ENCODE data around the gene TMEM221.

TMEM221 gene

DNA sequence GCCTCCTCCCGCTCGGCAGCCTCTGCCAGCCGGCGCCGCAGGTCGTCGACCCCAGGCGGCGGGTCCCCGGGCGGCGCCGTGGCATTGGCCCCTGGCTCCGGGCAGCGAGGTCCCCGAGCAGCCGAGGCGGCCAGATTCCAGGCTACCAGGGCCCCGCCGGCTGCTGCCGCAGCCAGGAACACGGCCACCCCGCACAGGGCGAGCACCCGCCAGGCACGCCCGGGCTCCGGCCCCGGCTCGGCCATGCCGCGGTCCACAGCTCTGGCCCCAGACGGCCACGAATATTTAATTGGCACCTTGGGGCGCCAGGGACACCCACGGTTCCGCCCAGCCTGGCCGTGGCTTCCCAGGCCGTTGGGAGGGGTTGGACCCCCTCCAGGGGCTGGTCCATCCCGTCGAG is 54.6 kb downstream of the TMEM221 start, which contains the start of gene CCDC194:
TSS of gene CCDC194 (minus strand) at position 283 of the 400 bp plus-strand sequence. CDS start at position 245, 38 bp downstream.
- H3K27ac ChIP-seq (ENCODE audit: low read depth, low read length), result no peak within 1 kb of the TSS

DNA sequence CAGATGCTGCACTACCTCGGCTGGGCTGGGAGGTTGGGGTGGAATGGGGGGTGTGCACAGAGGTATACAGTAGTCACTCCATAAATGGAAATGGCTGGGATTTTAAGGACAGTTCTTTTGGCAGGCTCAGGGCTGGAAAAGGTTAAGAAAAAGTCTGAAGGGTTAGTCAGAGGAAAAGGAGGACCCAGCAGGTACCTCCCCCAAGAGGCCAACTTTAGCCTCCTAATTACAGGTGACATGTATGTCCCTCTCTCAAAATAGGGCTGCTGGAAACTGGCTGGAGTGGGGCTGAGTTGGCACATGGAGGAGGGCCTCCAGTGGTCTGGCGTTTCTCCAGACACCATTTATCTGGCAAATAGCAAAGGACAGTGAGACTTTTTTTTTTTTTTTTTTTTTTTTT is 55.5 kb downstream of the TMEM221 start:
- H3K27ac ChIP-seq (ENCODE audit: low read depth, low read length), result no peak overlapping the region
- no peaks in the 10 kb centered on the region for H3K27me3 ChIP-seq (ENCODE audit: control insufficient read depth in 5 of 5, insufficient read depth in 4 of 5, low read length in 5 of 5)
- no peak overlapping the region for H3K4me3 ChIP-seq (ENCODE audit: low read depth in 1 of 5, low read length in 5 of 5)
- H3K9ac ChIP-seq (ENCODE audit: low read length in 5 of 5), result no peak overlapping the region
- H3K9me3 ChIP-seq (ENCODE audit: control insufficient read depth in 5 of 5, low read length in 5 of 5), result peaks cover 0 to 4% (median 2%) of the 10 kb centered on the region in 5 donors
- peaks cover 0 to 7% (median 0%) of the 10 kb centered on the region in 5 donors for H3K36me3 ChIP-seq (ENCODE audit: control insufficient read depth in 5 of 5, insufficient read depth in 5 of 5, low read length in 5 of 5)
- H3K4me1 ChIP-seq (ENCODE audit: control insufficient read depth in 5 of 5, insufficient read depth in 5 of 5, low read length in 5 of 5), result peaks cover 0 to 38% (median 27%) of the 10 kb centered on the region in 5 donors

More for the DNA sequence above, 54.6 kb downstream of the TMEM221 start, which contains the start of gene CCDC194:
- no peaks in the 10 kb centered on the region for H3K27me3 ChIP-seq (ENCODE audit: control insufficient read depth in 5 of 5, insufficient read depth in 4 of 5, low read length in 5 of 5)
- peaks cover 0 to 40% (median 28%) of the 10 kb centered on the region in 5 donors for H3K4me1 ChIP-seq (ENCODE audit: control insufficient read depth in 5 of 5, insufficient read depth in 5 of 5, low read length in 5 of 5)
- H3K9ac ChIP-seq (ENCODE audit: low read length in 5 of 5), result peak within 1 kb of the TSS in 1 of 5 donors; percentile 1
- no peak within 1 kb of the TSS for H3K4me3 ChIP-seq (ENCODE audit: low read depth in 1 of 5, low read length in 5 of 5)
- H3K36me3 ChIP-seq (ENCODE audit: control insufficient read depth in 5 of 5, insufficient read depth in 5 of 5, low read length in 5 of 5), result peaks cover 0 to 12% (median 0%) of the 10 kb centered on the region in 5 donors
- peaks cover 0 to 4% (median 2%) of the 10 kb centered on the region in 5 donors for H3K9me3 ChIP-seq (ENCODE audit: control insufficient read depth in 5 of 5, low read length in 5 of 5)

DNA sequence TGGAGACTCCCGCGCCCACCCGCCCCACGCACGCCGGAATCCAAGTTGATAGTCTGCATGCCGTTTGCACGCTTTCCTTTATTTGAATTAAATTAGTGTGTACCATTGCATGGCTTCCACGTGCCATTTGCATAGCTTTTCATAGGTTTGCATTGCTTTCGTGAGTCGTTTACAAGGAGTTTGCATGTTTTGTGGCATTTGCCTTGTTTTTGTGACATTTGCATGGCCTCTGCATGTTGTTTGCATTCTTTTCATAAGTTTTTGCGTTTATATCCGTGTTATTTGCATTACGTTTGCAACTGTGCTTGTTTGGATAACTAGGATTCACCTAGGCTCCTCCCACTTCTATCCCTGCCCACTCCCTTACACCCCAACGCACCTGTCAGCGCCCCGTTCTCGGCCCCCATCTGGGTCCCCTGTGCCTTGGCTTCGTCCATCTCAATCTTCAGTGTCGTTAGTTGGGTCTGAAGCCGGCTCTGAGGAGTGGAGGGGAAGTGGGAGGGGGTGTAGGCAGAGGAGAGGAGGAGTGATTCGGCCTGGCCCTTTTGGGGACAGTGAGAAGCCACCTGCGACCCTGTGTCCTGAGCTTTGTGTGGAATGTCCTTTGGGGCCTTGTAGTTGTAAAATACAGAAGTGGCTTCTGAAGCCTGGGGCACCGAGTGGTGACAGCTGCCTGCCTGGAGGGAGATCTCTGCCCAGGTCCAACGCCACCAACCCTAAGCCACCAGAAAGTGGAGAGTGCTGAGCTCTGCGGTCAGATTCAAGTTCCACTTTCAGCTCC is 56.9 kb downstream of the TMEM221 start:
- Histone ChIP-seq H3K27ac (ENCODE audit: low read depth, low read length) (no peak overlapping the region), H3K9me3 (ENCODE audit: control insufficient read depth in 5 of 5, low read length in 5 of 5) (peaks cover 0 to 4% (median 2%) of the 10 kb centered on the region in 5 donors), H3K27me3 (ENCODE audit: control insufficient read depth in 5 of 5, insufficient read depth in 4 of 5, low read length in 5 of 5) (no peaks in the 10 kb centered on the region), H3K36me3 (ENCODE audit: control insufficient read depth in 5 of 5, insufficient read depth in 5 of 5, low read length in 5 of 5) (no peaks in the 10 kb centered on the region), H3K4me1 (ENCODE audit: control insufficient read depth in 5 of 5, insufficient read depth in 5 of 5, low read length in 5 of 5) (peaks cover 0 to 38% (median 27%) of the 10 kb centered on the region in 5 donors), H3K4me3 (ENCODE audit: low read depth in 1 of 5, low read length in 5 of 5) (peak overlapping the region; percentile 31 to 63 (median 60)), H3K9ac (ENCODE audit: low read length in 5 of 5) (peak overlapping the region in 2 of 5 donors; percentile 1 to 43)

DNA sequence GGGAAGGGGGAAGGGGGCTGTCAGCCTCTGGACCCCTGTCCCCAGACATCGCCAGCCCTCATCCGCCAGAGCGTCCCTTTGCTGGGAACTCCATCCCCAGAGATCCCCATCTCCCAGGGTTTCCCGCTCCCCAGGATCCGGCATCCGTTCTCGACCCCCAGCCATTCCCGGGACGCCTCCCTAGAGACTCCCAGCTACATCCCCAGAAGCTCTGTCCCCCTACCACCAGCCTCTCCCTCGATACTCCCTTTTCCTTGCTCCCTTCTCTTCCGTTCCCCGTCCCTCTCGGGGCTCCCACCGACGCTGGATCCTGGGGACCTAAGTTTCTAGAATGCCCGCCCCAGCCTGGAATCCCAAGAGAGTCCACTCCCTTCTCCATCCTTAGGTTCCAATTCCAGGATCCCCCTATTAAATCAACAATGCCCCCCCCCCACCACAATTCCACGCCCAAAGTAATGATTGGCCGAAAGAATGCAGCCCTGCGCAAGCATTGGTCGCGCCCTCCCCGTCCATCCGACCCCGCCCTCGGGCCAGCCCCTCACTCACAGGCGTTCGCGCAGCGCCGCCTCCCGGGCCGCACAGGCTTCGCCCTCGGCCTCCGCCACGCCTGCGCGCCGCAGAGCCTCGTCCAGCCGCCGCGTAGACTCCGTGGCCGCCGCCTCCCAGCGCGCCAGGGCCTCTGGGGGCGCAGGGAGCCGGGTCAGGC is 57.6 kb downstream of the TMEM221 start:
- H3K9ac ChIP-seq (ENCODE audit: low read length in 5 of 5), result peak overlapping the region in 3 of 5 donors; percentile 16 to 69 (median 64)
- peaks cover 0 to 40% (median 28%) of the 10 kb centered on the region in 5 donors for H3K4me1 ChIP-seq (ENCODE audit: control insufficient read depth in 5 of 5, insufficient read depth in 5 of 5, low read length in 5 of 5)
- H3K9me3 ChIP-seq (ENCODE audit: control insufficient read depth in 5 of 5, low read length in 5 of 5), result peaks cover 0 to 4% (median 2%) of the 10 kb centered on the region in 5 donors
- no peak overlapping the region for H3K27ac ChIP-seq (ENCODE audit: low read depth, low read length)
- H3K36me3 ChIP-seq (ENCODE audit: control insufficient read depth in 5 of 5, insufficient read depth in 5 of 5, low read length in 5 of 5), result no peaks in the 10 kb centered on the region
- H3K27me3 ChIP-seq (ENCODE audit: control insufficient read depth in 5 of 5, insufficient read depth in 4 of 5, low read length in 5 of 5), result no peaks in the 10 kb centered on the region
- peak overlapping the region; percentile 61 to 79 (median 65) for H3K4me3 ChIP-seq (ENCODE audit: low read depth in 1 of 5, low read length in 5 of 5)

DNA sequence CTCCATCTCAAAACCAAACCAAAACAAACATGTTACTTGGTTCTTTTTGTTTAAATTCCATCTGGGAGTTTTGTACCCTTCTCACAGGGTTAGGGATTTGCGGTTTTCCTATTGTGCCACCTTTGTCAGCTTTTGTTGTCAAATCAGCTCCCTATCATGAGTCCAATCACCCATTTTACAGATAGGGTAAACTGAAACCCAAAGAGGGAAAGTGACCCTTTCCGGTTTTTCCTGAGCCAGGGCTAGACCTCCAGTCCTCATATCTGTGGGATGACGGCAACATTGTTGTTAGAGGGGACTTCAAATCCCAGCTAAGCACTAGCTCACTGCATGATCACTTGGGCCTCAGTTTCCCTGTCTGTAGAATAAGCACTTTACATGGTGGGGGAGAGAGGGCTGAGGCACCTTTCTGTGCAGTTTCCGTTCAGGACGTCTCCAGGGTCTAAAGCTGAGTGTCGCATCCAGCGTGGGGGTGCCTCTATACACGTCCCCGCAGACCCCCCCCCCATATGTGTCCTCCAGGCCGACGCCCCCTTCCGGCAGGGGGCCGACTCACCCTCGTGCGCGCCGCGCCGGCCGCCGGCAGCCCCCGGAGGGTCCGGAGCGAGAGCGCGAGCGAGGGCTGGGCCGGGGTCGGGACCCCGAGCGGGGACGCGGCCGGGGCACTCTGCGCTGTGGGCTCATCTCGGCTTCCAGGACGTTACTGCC is 58.4 kb downstream of the TMEM221 start:
- Histone ChIP-seq H3K27me3 (ENCODE audit: control insufficient read depth in 5 of 5, insufficient read depth in 4 of 5, low read length in 5 of 5) (no peaks in the 10 kb centered on the region), H3K27ac (ENCODE audit: low read depth, low read length) (no peak overlapping the region), H3K36me3 (ENCODE audit: control insufficient read depth in 5 of 5, insufficient read depth in 5 of 5, low read length in 5 of 5) (no peaks in the 10 kb centered on the region), H3K9me3 (ENCODE audit: control insufficient read depth in 5 of 5, low read length in 5 of 5) (peaks cover 0 to 4% (median 2%) of the 10 kb centered on the region in 5 donors), H3K4me1 (ENCODE audit: control insufficient read depth in 5 of 5, insufficient read depth in 5 of 5, low read length in 5 of 5) (peaks cover 0 to 39% (median 25%) of the 10 kb centered on the region in 5 donors), H3K4me3 (ENCODE audit: low read depth in 1 of 5, low read length in 5 of 5) (peak overlapping the region in 4 of 5 donors; percentile 61 to 69 (median 64)), H3K9ac (ENCODE audit: low read length in 5 of 5) (peak overlapping the region in 3 of 5 donors; percentile 16 to 69 (median 64))

DNA sequence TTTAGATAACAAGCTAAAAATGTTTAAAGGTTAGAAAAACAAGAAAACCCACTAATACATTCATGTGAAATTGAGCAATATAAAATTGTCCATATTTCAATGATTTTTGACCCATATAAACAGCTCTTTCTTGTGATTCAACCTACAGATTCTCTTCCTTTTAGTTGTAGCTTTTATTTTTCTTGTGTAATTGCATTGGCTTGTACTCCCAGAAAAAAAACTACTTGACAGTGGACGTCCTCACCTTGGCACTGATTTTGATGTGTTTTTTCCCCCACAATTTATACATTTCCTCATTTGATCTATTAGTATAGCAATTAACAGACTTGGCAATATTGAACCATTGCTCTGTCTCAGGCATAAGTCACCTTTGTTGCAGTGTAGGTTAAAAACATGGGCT is 59.2 kb downstream of the TMEM221 start:
- H3K9me3 ChIP-seq (ENCODE audit: control insufficient read depth in 5 of 5, low read length in 5 of 5), result peaks cover 0 to 4% (median 2%) of the 10 kb centered on the region in 5 donors
- H3K36me3 ChIP-seq (ENCODE audit: control insufficient read depth in 5 of 5, insufficient read depth in 5 of 5, low read length in 5 of 5), result no peaks in the 10 kb centered on the region
- H3K27ac ChIP-seq (ENCODE audit: low read depth, low read length), result no peak overlapping the region
- H3K4me1 ChIP-seq (ENCODE audit: control insufficient read depth in 5 of 5, insufficient read depth in 5 of 5, low read length in 5 of 5), result peaks cover 0 to 33% (median 20%) of the 10 kb centered on the region in 5 donors
- no peak overlapping the region for H3K4me3 ChIP-seq (ENCODE audit: low read depth in 1 of 5, low read length in 5 of 5)
- H3K27me3 ChIP-seq (ENCODE audit: control insufficient read depth in 5 of 5, insufficient read depth in 4 of 5, low read length in 5 of 5), result no peaks in the 10 kb centered on the region
- H3K9ac ChIP-seq (ENCODE audit: low read length in 5 of 5), result no peak overlapping the region

DNA sequence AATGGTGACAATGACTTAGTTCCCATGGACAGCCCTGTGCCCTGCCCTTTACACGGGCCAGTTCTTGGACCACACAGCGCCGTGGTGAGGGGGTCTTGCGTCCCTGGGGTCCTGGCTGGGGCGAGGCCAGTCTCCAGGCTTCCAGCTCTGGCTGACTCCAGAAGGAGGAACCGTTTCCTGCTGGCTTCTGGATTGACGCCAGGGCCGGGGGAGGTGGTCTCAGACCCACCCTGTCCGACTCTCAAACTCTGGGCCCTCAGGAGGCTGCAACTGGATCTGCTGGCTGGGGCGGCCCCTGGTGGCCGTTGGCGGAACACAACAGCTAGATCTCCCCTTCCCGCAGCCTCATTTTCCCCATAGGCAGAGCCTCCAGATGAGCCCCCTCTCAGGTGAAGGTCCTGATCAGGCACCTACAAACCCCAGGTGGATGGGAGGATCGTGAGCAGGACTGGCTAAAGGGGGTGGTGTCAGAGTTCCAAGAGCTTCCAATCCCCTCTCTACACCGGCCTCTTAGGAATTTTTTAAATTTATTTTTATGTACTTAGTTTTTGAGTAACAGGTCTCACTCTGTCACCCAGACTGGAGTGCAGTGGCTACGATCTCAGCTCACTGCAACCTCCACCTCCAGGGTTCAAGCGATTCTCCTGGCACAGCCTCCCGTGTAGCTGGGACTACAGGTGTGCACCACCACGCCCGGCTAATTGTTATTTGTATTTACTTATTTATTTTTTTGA is 62.4 kb downstream of the TMEM221 start:
- Histone ChIP-seq H3K9me3 (ENCODE audit: control insufficient read depth in 5 of 5, low read length in 5 of 5) (peaks cover 0 to 4% (median 2%) of the 10 kb centered on the region in 5 donors), H3K9ac (ENCODE audit: low read length in 5 of 5) (no peak overlapping the region), H3K4me1 (ENCODE audit: control insufficient read depth in 5 of 5, insufficient read depth in 5 of 5, low read length in 5 of 5) (peaks cover 0 to 25% (median 19%) of the 10 kb centered on the region in 5 donors), H3K27me3 (ENCODE audit: control insufficient read depth in 5 of 5, insufficient read depth in 4 of 5, low read length in 5 of 5) (no peaks in the 10 kb centered on the region), H3K36me3 (ENCODE audit: control insufficient read depth in 5 of 5, insufficient read depth in 5 of 5, low read length in 5 of 5) (no peaks in the 10 kb centered on the region), H3K27ac (ENCODE audit: low read depth, low read length) (no peak overlapping the region), H3K4me3 (ENCODE audit: low read depth in 1 of 5, low read length in 5 of 5) (no peak overlapping the region)

Data from subcutaneous abdominal adipose tissue (tissue), 5 donors.